Measurements from ENCODE around the gene PLCB3. TPM values are rescaled to one million over a fixed set of nuclear protein-coding genes. Genes with fewer than 3 reads are reported as not detected.
"Not testable (repeated sequence)": the region's sequence is repeated elsewhere in the genome, so short reads cannot be mapped to it uniquely, and the experiment has no call there.

The PLCB3 gene
- total RNA-seq, 1 donor: 3.7 TPM

DNA sequence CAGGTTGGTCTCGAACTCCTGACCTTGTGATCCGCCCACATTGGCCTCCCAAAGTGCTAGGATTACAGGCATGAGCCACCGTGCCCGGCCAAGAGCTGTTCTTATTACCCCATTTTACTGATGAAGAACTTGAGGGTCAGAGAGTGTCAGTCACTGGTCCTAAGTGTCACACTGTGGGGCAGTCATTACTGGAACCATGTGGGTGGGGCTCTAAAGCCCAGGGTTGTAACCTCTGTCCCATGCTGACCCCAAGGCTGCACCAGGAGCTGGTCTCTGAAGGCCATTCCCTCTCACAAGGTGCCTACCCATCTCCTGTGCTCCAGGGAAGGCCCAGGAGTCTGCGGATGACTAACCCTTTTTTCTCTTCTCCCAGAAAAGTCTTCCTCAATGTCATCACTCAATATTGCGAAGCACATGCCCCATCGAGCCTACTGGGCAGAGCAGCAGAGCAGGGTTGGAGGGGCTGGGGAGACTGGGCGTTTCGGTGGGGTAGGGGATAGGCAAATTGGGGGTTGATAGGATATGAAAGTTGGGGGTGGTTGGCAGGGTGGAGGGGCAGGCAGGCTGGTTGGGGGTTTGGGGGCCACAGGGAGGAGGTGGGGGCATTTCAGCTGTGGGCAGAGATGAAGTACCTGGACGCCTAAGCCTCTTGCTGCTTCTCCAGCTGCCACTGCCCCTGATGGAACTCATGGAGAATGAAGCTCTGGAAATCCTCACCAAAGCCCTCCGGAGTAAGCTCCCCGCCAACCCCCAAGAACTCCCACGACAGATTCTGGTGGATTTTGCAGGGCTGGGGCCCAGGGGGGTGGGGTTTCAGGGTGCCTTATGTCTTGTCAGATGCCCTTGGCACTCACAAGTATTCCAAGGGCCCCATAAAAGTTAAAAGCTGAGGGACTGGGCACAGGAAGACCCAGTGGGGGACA lies 52.0 kb downstream of the PLCB3 start:
- peaks cover 55% of the 10 kb centered on the region for H3K4me1 ChIP-seq (ENCODE audit: insufficient read depth, low read length)
- H3K9me3 ChIP-seq (ENCODE audit: low read depth, low read length): no peaks in the 10 kb centered on the region
- no peak overlapping the region for H3K4me3 ChIP-seq (ENCODE audit: low read length)
- H3K27me3 ChIP-seq (ENCODE audit: insufficient read depth, low read length): peaks cover 29% of the 10 kb centered on the region

DNA sequence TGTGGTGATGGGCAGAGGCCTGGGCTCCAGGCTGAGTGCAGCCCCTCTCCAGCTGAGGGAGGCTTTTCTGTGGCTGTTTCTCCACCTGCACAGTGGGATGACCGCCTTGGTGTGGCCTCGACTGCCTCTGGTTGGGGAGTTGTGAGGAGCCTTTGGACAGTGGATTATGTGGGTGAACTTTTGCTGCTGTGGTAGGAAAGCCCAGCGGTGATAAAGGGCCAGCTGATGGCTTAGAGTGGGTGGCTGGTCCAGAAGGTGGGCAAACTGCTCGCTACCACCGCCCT lies 52.6 kb downstream of the PLCB3 start:
- peak overlapping the region; percentile 65 for H3K4me3 ChIP-seq (ENCODE audit: low read length)
- H3K4me1 ChIP-seq (ENCODE audit: insufficient read depth, low read length): peaks cover 54% of the 10 kb centered on the region
- peaks cover 23% of the 10 kb centered on the region for H3K27me3 ChIP-seq (ENCODE audit: insufficient read depth, low read length)
- no peaks in the 10 kb centered on the region for H3K9me3 ChIP-seq (ENCODE audit: low read depth, low read length)

DNA sequence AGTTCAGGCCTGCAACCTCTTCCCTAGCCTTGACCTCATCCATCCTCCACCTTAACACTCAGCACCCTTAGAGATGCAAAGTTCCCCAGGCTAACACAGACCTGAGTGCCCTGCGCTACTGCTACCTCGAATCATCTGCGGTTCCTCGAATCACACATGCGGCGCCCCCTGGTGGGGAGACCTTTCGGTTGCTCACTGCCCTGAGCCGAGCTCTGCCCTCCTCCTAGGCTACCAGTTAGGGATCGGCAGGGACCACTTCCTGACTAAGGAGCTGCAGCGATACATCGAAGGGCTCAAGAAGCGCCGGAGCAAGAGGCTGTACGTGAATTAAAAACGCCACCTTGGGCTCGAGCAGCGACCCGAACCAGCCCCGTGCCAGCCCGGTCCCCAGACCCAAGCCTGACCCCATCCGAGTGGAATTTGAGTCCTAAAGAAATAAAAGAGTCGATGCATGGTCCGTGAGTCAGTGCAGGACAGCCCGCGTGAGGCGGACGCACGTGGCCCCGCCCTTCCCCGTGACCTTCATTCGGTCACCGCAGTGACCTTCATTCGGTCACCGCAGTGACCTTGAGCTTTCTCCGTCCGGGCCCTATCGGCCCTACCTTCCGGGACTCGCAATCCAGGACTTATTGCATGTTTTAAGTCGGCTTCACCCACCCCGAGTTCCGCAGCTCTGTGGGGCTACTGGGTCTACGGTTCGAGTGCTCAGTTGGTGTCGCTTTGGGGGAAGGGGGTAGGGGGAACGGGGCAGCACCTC lies 53.2 kb downstream of the PLCB3 start:
- Histone ChIP-seq H3K4me3 (ENCODE audit: low read length) (peak overlapping the region; percentile 65), H3K9me3 (ENCODE audit: low read depth, low read length) (no peaks in the 10 kb centered on the region), H3K27me3 (ENCODE audit: insufficient read depth, low read length) (peaks cover 18% of the 10 kb centered on the region), H3K4me1 (ENCODE audit: insufficient read depth, low read length) (peaks cover 49% of the 10 kb centered on the region)

GRCh38 chr11:64305075-64305690 lies 53.9 kb downstream of the PLCB3 start, which contains the start of gene ESRRA:
ESRRA (plus strand) TSS chr11:64305524; CDS start chr11:64307180, 1,656 bp downstream.
- peaks cover 42% of the 10 kb centered on the region for H3K4me1 ChIP-seq (ENCODE audit: insufficient read depth, low read length)
- H3K27me3 ChIP-seq (ENCODE audit: insufficient read depth, low read length): peaks cover 11% of the 10 kb centered on the region
- peak within 1 kb of the TSS; percentile 65 for H3K4me3 ChIP-seq (ENCODE audit: low read length)
- no peaks in the 10 kb centered on the region for H3K9me3 ChIP-seq (ENCODE audit: low read depth, low read length)

GRCh38 chr11:64305691-64306562 lies 54.6 kb downstream of the PLCB3 start:
- Histone ChIP-seq H3K4me3 (ENCODE audit: low read length) (peak overlapping the region; percentile 62), H3K4me1 (ENCODE audit: insufficient read depth, low read length) (peaks cover 35% of the 10 kb centered on the region), H3K27me3 (ENCODE audit: insufficient read depth, low read length) (peaks cover 3% of the 10 kb centered on the region), H3K9me3 (ENCODE audit: low read depth, low read length) (no peaks in the 10 kb centered on the region)

- H3K4me1 ChIP-seq (ENCODE audit: insufficient read depth, low read length): peaks cover 29% of the 10 kb centered on the region
- H3K27me3 ChIP-seq (ENCODE audit: insufficient read depth, low read length): peaks cover 3% of the 10 kb centered on the region
- H3K4me3 ChIP-seq (ENCODE audit: low read length): peak overlapping the region; percentile 62
- no peaks in the 10 kb centered on the region for H3K9me3 ChIP-seq (ENCODE audit: low read depth, low read length)
These were observed 55.2 kb downstream of the PLCB3 start for GRCh38 chr11:64306563-64306875.

DNA sequence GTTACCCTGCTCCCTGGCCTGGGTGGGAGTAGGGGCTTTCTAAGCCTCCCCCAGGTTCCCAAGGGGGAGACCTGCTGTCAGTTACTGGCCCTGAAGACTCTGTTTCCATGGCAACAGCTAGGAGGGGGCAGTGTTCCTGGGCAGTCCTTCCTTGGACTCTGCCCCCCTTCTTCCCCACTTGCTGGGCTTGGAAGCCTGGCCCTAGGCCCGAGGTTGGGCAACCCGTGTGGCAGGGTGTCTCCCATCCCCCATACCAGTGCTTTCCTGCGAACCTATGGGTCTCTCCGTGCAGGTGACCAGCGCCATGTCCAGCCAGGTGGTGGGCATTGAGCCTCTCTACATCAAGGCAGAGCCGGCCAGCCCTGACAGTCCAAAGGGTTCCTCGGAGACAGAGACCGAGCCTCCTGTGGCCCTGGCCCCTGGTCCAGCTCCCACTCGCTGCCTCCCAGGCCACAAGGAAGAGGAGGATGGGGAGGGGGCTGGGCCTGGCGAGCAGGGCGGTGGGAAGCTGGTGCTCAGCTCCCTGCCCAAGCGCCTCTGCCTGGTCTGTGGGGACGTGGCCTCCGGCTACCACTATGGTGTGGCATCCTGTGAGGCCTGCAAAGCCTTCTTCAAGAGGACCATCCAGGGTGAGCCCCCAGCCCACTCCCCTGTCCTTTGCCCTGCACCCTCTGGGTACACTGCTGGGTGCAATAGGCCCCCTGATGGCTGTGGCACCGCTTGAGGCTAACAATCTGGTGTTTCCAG lies 55.7 kb downstream of the PLCB3 start:
- H3K9me3 ChIP-seq (ENCODE audit: low read depth, low read length): no peaks in the 10 kb centered on the region
- H3K27me3 ChIP-seq (ENCODE audit: insufficient read depth, low read length): no peaks in the 10 kb centered on the region
- H3K4me3 ChIP-seq (ENCODE audit: low read length): peak overlapping the region; percentile 62
- H3K4me1 ChIP-seq (ENCODE audit: insufficient read depth, low read length): peaks cover 27% of the 10 kb centered on the region

- H3K9me3 ChIP-seq (ENCODE audit: low read depth, low read length): not testable (repeated sequence)
These were observed 56.5 kb downstream of the PLCB3 start for GRCh38 chr11:64307795-64308194.

DNA sequence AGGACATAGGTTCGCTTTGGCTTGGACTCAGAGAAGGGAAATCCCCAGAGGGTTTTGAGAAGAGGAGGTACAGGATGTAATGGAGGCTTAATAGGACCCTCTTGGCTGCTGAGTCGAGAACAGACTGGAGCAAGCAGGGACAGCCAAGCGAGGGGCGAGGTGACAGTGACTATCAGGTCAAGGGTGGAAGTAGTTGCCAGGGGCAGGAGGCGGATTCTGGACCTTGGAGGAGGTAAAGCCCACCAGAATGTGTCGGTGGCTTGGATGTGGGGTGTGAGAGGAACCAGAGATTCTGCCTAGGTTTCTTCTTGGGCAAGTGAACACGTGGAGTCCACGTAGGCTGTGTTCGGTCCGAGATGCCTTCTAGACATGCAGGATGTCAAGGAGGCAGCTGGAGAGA lies 61.6 kb downstream of the PLCB3 start:
- H3K4me3 ChIP-seq (ENCODE audit: low read length): no peak overlapping the region
- peaks cover 13% of the 10 kb centered on the region for H3K4me1 ChIP-seq (ENCODE audit: insufficient read depth, low read length)
- no peaks in the 10 kb centered on the region for H3K27me3 ChIP-seq (ENCODE audit: insufficient read depth, low read length)
- no peaks in the 10 kb centered on the region for H3K9me3 ChIP-seq (ENCODE audit: low read depth, low read length)

More at GRCh38 chr11:64307795-64308194, 56.5 kb downstream of the PLCB3 start:
- H3K4me3 ChIP-seq (ENCODE audit: low read length); H3K27me3 ChIP-seq (ENCODE audit: insufficient read depth, low read length): not testable (repeated sequence)
- peaks cover 27% of the 10 kb centered on the region for H3K4me1 ChIP-seq (ENCODE audit: insufficient read depth, low read length)

DNA sequence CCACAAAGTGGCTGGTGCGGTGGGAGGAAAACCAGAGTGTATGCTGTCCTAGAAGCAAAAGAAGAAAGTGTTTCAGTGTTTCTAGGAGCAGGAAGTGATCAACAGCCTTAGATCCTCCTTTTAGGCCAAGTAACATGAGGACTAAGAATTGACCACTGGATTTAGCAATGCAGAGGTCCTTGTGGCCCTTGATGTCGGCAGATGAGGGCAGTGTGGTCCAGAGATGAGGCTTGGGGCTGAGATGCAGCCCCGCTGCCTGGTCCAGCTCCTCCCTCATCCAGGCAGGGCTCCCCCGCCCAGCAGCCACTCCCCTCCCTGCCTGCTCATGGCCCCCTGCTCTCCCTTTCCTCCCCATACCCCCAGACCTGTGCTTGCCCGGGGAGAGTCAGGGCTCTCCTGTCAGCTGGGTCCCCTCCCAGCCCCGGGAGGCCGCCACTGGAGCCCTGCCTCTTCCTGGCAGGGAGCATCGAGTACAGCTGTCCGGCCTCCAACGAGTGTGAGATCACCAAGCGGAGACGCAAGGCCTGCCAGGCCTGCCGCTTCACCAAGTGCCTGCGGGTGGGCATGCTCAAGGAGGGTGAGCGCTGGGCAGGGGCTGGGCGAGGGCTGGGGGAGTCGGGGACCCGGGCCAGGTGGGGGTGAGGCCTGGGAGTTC lies 62.3 kb downstream of the PLCB3 start:
- Histone ChIP-seq H3K4me1 (ENCODE audit: insufficient read depth, low read length) (peaks cover 17% of the 10 kb centered on the region), H3K4me3 (ENCODE audit: low read length) (no peak overlapping the region), H3K27me3 (ENCODE audit: insufficient read depth, low read length) (no peaks in the 10 kb centered on the region)

GRCh38 chr11:64314146-64314804 lies 62.9 kb downstream of the PLCB3 start:
- no peaks in the 10 kb centered on the region for H3K27me3 ChIP-seq (ENCODE audit: insufficient read depth, low read length)
- H3K4me1 ChIP-seq (ENCODE audit: insufficient read depth, low read length): peaks cover 24% of the 10 kb centered on the region
- no peaks in the 10 kb centered on the region for H3K9me3 ChIP-seq (ENCODE audit: low read depth, low read length)
- no peak overlapping the region for H3K4me3 ChIP-seq (ENCODE audit: low read length)

More for the DNA sequence above, 62.3 kb downstream of the PLCB3 start:
- H3K9me3 ChIP-seq (ENCODE audit: low read depth, low read length): no peaks in the 10 kb centered on the region

GRCh38 chr11:64314805-64315561 lies 63.7 kb downstream of the PLCB3 start:
- H3K9me3 ChIP-seq (ENCODE audit: low read depth, low read length): no peaks in the 10 kb centered on the region
- H3K4me1 ChIP-seq (ENCODE audit: insufficient read depth, low read length): peaks cover 31% of the 10 kb centered on the region
- no peak overlapping the region for H3K4me3 ChIP-seq (ENCODE audit: low read length)
- H3K27me3 ChIP-seq (ENCODE audit: insufficient read depth, low read length): no peaks in the 10 kb centered on the region

Data from mononuclear cell (primary cell).